ENCODE measurements around the gene TBC1D10A.

Gene TBC1D10A

DNA sequence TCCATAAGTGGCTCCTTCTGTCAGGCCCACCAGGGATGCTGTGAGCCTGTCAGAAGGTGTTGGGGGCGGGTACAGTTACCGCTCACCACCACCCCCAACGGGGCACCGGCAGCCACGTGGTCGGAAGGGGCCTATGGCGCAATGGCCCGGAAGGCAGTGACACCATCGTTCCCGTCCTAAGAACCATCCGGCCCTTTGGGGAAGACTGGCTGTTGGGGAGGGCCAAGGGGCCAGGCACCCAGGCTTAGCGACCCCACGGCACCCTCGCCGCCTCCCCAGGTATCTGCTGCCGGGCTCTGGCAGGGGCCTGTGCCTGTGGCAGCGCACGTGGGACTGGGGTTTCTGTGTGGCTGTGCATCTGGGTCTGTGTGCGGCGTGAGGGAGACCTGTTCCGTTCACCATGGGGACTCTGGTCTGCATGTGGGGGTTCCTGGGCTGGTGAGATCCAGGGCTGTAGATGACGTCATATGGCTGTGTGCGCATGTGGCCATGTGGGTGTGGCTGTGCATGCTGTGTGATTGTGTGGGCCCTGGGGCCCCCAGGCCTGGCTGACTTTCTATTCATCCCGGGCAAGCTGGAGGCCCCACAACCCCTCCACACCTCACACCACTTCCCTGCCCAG lies 60.8 kb downstream of the TBC1D10A start:
- no peak overlapping the region for H3K27ac ChIP-seq (ENCODE audit: low read length)
- 0 out of 2 replicates have a peak, but pooled peaks cover 3% of the 10 kb centered on the region for H3K4me1 ChIP-seq (ENCODE audit: insufficient read depth, low read length)
- no peaks in the 10 kb centered on the region for H3K9me3 ChIP-seq (ENCODE audit: insufficient read depth, low read depth, low read length)
- peaks cover 9% of the 10 kb centered on the region for H3K27me3 ChIP-seq (ENCODE audit: insufficient read depth, low read length)
- H3K9ac ChIP-seq (ENCODE audit: low read depth, low read length), result no peak overlapping the region
- no peak overlapping the region for H3K4me3 ChIP-seq (ENCODE audit: low read length)
- H3K36me3 ChIP-seq (ENCODE audit: insufficient read depth, low read depth, low read length), result no peaks in the 10 kb centered on the region

DNA sequence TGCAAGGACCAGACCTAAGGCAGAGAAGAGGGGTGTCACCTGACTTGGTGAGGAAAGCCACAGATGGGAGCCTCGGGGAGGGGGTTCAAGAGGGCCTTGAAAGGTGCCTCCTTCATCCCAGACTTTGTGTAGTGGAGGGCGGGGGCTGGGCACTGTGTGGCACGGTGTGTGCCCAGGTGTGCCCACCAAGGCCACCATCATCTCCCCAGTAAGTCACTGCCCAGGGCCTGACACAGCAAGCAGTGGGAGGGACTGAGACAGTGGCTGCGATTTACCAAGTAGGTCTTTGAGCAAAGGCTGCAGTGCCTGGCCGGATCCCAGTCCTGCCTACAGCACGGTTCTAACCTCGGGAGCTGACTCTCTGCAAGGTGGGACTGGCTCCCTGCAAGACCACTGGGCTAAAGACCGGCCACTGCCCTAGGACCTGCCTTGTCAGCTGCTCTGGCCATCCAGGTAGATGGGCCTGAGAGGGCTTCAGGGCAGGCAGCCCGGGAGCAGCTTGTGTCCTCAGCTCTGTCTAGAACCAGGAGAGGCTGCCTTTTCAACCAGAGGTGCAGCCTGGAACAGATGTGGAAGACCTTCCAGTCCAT lies 61.5 kb downstream of the TBC1D10A start:
- Histone ChIP-seq H3K4me3 (ENCODE audit: low read length) (no peak overlapping the region), H3K36me3 (ENCODE audit: insufficient read depth, low read depth, low read length) (no peaks in the 10 kb centered on the region), H3K4me1 (ENCODE audit: insufficient read depth, low read length) (0 out of 2 replicates have a peak, but pooled peaks cover 3% of the 10 kb centered on the region), H3K9me3 (ENCODE audit: insufficient read depth, low read depth, low read length) (no peaks in the 10 kb centered on the region), H3K27ac (ENCODE audit: low read length) (no peak overlapping the region), H3K27me3 (ENCODE audit: insufficient read depth, low read length) (peaks cover 9% of the 10 kb centered on the region), H3K9ac (ENCODE audit: low read depth, low read length) (no peak overlapping the region)

DNA sequence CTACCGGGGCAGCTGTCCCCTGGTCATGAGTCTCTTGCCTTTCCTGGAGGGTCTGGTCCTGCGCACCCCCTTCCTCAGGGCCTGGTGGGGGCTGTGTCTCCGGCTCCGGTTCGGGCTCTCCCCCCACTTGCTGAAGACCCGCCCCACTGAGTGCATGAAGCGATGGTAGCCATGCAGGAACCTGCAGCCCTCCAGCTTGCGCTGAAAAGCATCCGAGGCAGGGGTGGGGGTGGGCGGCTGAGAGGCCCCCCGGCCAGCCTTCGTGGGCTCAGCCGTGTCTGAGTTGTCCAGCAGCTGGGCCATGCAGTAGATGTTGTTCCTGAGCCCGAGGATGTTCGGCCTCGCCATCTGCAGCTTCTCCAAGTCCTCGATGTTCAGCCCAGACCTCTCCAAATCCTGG lies 62.9 kb downstream of the TBC1D10A start:
- Histone ChIP-seq H3K36me3 (ENCODE audit: insufficient read depth, low read depth, low read length) (no peaks in the 10 kb centered on the region), H3K27ac (ENCODE audit: low read length) (no peak overlapping the region), H3K9ac (ENCODE audit: low read depth, low read length) (no peak overlapping the region), H3K4me1 (ENCODE audit: insufficient read depth, low read length) (0 out of 2 replicates have a peak, but pooled peaks cover 3% of the 10 kb centered on the region), H3K27me3 (ENCODE audit: insufficient read depth, low read length) (peaks cover 9% of the 10 kb centered on the region), H3K9me3 (ENCODE audit: insufficient read depth, low read depth, low read length) (no peaks in the 10 kb centered on the region), H3K4me3 (ENCODE audit: low read length) (no peak overlapping the region)

DNA sequence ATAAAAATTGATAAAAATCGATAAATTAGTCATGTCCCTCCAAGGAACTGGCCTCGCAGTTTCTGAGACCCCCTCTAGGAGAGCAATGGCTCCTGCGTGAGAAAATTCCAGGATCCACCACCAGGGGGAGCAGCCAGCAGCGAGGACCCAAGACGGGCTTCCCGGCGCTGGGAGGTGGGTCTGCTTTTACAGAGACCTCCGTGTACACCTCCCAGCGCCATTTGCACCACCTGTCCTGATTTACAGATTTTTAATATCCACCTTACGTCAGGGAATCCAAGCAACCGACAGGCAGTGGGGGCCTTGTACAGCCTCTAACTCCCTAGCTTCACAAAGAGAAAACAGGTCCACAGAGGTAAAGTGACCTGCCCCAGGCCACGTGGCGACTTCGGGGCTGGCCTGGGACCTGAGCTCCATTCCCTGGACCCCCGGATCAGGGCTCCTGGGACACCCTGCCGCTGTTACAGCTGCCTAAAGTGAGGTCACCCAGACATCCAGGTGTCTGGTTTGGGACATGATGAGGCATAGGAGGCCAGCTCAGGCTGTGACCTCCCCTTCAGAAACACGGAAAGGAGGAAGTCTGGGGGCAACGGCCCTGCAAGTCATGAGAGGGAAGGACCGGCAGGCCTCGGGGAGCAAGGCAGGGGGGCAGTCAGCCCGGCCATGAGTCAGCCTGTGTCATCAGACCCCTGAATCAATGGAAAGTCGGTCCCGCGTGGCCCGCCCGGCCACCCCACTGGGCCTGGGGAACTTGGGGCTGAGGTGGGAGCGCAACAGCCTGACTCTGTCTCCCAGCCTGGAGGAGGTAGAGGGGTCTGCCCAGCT lies 63.6 kb downstream of the TBC1D10A start:
- no peaks in the 10 kb centered on the region for H3K36me3 ChIP-seq (ENCODE audit: insufficient read depth, low read depth, low read length)
- peaks cover 4% of the 10 kb centered on the region; the same call in 1 of the 2 replicates for H3K4me1 ChIP-seq (ENCODE audit: insufficient read depth, low read length)
- H3K9me3 ChIP-seq (ENCODE audit: insufficient read depth, low read depth, low read length), result no peaks in the 10 kb centered on the region
- H3K4me3 ChIP-seq (ENCODE audit: low read length), result no peak overlapping the region
- H3K9ac ChIP-seq (ENCODE audit: low read depth, low read length), result no peak overlapping the region
- no peak overlapping the region for H3K27ac ChIP-seq (ENCODE audit: low read length)
- H3K27me3 ChIP-seq (ENCODE audit: insufficient read depth, low read length), result peaks cover 9% of the 10 kb centered on the region

DNA sequence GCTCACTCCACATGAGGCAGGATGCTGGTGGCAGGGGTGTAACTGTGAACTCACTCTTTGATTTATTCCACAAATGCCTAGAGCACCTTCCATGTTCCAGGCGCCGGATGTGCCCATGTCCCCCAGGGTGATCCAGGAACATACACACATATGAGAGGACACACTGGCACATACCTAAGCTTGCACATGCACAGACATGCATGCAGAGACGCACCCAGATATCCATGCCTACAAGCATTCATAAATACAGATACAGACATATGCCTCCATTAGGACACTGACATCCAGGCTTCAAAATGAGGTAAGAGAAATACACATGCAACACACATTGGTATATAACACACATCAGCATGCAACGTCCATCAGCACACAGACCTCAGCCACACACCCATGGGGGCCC lies 64.6 kb downstream of the TBC1D10A start:
- H3K9ac ChIP-seq (ENCODE audit: low read depth, low read length), result no peak overlapping the region
- peaks cover 6% of the 10 kb centered on the region; the same call in 1 of the 2 replicates for H3K4me1 ChIP-seq (ENCODE audit: insufficient read depth, low read length)
- H3K4me3 ChIP-seq (ENCODE audit: low read length), result no peak overlapping the region
- no peaks in the 10 kb centered on the region for H3K9me3 ChIP-seq (ENCODE audit: insufficient read depth, low read depth, low read length)
- H3K27me3 ChIP-seq (ENCODE audit: insufficient read depth, low read length), result peaks cover 9% of the 10 kb centered on the region
- H3K36me3 ChIP-seq (ENCODE audit: insufficient read depth, low read depth, low read length), result no peaks in the 10 kb centered on the region
- no peak overlapping the region for H3K27ac ChIP-seq (ENCODE audit: low read length)

DNA sequence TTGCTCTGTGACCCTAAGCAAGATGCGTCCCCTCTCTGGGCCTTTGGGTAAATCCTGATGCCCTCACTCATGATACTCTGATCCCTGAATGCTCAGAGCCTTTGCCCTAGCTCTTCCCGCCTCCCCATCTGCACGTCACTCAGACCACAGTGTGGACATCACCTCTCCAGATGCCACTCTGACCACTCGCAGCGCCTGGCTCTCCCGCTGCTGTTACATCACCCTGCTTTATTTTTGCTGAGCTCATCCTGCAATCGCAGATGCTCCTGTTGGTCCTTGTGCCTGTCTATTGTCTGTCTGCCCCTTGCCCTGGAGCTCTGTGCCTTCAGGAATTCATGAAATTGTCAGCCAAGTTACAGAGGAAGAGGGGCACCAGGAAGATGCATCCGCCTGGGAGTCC lies 65.6 kb downstream of the TBC1D10A start:
- Histone ChIP-seq H3K9ac (ENCODE audit: low read depth, low read length) (no peak overlapping the region), H3K4me3 (ENCODE audit: low read length) (no peak overlapping the region), H3K27ac (ENCODE audit: low read length) (no peak overlapping the region), H3K9me3 (ENCODE audit: insufficient read depth, low read depth, low read length) (no peaks in the 10 kb centered on the region), H3K4me1 (ENCODE audit: insufficient read depth, low read length) (peaks cover 6% of the 10 kb centered on the region; the same call in 1 of the 2 replicates), H3K36me3 (ENCODE audit: insufficient read depth, low read depth, low read length) (no peaks in the 10 kb centered on the region), H3K27me3 (ENCODE audit: insufficient read depth, low read length) (peaks cover 9% of the 10 kb centered on the region)

DNA sequence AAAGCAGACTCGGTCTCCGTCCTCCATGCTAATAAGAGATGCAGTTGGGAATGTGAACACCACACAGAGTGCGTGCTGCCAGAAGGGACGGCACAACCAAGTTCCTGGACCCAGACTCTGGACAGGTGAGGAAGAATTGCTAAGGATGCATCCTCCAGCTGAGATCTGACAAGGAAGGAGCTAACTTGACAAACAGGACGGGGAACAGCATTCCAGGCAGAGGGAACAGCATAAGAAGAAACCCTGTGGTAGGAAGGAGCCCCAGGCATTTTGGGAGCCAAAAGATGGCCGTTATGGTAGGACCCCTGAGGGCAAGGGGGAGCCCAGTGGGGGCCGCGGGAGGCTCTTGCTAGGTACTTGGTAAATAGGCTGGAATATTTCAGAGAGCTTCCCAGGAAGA lies 66.1 kb downstream of the TBC1D10A start:
- Histone ChIP-seq H3K9ac (ENCODE audit: low read depth, low read length) (no peak overlapping the region), H3K27ac (ENCODE audit: low read length) (no peak overlapping the region), H3K4me3 (ENCODE audit: low read length) (no peak overlapping the region), H3K27me3 (ENCODE audit: insufficient read depth, low read length) (peaks cover 9% of the 10 kb centered on the region), H3K9me3 (ENCODE audit: insufficient read depth, low read depth, low read length) (no peaks in the 10 kb centered on the region), H3K36me3 (ENCODE audit: insufficient read depth, low read depth, low read length) (no peaks in the 10 kb centered on the region), H3K4me1 (ENCODE audit: insufficient read depth, low read length) (peaks cover 6% of the 10 kb centered on the region; the same call in 1 of the 2 replicates)

DNA sequence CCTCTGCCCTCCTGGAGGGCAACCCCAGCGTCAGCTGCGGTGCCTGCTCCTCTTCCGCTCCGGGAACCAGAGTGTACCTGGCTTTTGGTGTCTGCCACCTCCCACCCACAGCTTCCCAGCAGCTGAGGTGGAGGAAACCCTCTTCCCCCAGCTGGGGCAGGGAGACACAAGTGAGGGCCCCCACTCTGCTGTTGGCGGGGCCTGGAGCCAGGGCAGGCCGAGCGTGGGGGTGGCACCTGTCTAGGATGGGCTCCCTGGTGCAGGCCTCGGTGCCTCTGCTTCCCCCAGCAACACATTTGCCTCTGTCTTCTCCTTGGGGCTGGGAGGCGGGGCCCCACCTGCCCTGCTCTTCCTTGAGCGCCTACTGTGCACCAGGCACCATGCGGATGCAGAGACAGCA lies 66.5 kb downstream of the TBC1D10A start:
- H3K36me3 ChIP-seq (ENCODE audit: insufficient read depth, low read depth, low read length), result no peaks in the 10 kb centered on the region
- no peak overlapping the region for H3K4me3 ChIP-seq (ENCODE audit: low read length)
- H3K4me1 ChIP-seq (ENCODE audit: insufficient read depth, low read length), result peaks cover 6% of the 10 kb centered on the region; the same call in 1 of the 2 replicates
- peaks cover 9% of the 10 kb centered on the region for H3K27me3 ChIP-seq (ENCODE audit: insufficient read depth, low read length)
- H3K27ac ChIP-seq (ENCODE audit: low read length), result no peak overlapping the region
- no peak overlapping the region for H3K9ac ChIP-seq (ENCODE audit: low read depth, low read length)
- H3K9me3 ChIP-seq (ENCODE audit: insufficient read depth, low read depth, low read length), result no peaks in the 10 kb centered on the region

DNA sequence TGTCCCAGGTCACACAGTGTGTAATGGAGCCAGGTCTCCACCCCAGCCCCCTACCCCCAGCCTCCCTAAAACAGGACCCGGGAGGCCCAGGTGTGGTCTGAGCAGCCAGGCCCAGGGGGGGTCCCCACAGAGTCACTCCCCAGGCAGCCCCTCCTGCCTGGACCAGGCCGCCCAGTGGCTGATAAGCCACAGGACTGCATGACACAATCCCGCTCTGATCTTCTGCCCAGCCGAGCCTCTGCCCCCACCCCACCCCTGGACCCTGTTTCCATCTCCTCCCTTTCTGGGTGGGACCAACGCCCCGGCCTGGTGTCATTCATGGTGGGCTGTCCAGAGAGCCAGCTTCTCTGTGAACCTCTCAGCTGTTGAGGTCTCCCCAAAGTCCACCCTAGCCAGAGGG lies 72.4 kb downstream of the TBC1D10A start:
- H3K4me3 ChIP-seq (ENCODE audit: low read length), result no peak overlapping the region
- peaks cover 10% of the 10 kb centered on the region for H3K4me1 ChIP-seq (ENCODE audit: insufficient read depth, low read length)
- H3K36me3 ChIP-seq (ENCODE audit: insufficient read depth, low read depth, low read length), result no peaks in the 10 kb centered on the region
- H3K9ac ChIP-seq (ENCODE audit: low read depth, low read length), result no peak overlapping the region
- H3K27ac ChIP-seq (ENCODE audit: low read length), result no peak overlapping the region
- H3K27me3 ChIP-seq (ENCODE audit: insufficient read depth, low read length), result no peaks in the 10 kb centered on the region; the same call in none of the 2 replicates
- no peaks in the 10 kb centered on the region for H3K9me3 ChIP-seq (ENCODE audit: insufficient read depth, low read depth, low read length)

DNA sequence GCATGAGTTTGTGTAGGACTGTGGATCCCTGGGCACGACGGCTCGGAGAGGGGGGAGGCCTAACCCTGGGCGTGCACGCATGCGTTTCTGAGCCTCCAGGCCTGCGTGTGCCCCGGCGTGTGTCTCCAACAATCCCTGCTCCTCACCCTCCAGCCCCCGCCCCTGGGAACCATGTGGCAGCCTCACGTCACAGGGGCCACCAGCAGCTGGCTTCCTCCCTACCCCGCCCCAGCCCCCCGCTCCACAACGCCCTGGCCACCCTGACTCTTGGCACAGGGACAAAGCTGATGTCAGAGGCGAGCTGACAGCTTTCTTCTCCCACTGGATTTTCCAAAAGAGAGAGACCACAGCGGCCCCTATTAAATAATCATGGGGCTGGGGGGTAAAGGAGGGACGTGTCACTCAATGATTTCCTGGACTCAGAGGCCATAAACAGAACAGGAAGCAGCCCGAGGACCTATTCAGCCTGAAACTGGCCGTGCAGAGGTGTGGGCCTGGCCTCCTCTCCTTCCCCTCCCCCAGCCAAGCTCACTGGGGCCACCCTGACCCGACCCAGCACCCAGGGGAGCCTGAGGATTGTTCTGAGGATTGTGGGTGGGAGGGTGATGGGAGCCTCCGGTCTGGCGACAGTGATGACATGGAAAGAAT lies 73.4 kb downstream of the TBC1D10A start:
- Histone ChIP-seq H3K36me3 (ENCODE audit: insufficient read depth, low read depth, low read length) (no peaks in the 10 kb centered on the region), H3K4me1 (ENCODE audit: insufficient read depth, low read length) (peaks cover 10% of the 10 kb centered on the region), H3K9me3 (ENCODE audit: insufficient read depth, low read depth, low read length) (no peaks in the 10 kb centered on the region), H3K27ac (ENCODE audit: low read length) (no peak overlapping the region), H3K9ac (ENCODE audit: low read depth, low read length) (no peak overlapping the region), H3K27me3 (ENCODE audit: insufficient read depth, low read length) (no peaks in the 10 kb centered on the region; the same call in 1 of the 2 replicates), H3K4me3 (ENCODE audit: low read length) (no peak overlapping the region)

DNA sequence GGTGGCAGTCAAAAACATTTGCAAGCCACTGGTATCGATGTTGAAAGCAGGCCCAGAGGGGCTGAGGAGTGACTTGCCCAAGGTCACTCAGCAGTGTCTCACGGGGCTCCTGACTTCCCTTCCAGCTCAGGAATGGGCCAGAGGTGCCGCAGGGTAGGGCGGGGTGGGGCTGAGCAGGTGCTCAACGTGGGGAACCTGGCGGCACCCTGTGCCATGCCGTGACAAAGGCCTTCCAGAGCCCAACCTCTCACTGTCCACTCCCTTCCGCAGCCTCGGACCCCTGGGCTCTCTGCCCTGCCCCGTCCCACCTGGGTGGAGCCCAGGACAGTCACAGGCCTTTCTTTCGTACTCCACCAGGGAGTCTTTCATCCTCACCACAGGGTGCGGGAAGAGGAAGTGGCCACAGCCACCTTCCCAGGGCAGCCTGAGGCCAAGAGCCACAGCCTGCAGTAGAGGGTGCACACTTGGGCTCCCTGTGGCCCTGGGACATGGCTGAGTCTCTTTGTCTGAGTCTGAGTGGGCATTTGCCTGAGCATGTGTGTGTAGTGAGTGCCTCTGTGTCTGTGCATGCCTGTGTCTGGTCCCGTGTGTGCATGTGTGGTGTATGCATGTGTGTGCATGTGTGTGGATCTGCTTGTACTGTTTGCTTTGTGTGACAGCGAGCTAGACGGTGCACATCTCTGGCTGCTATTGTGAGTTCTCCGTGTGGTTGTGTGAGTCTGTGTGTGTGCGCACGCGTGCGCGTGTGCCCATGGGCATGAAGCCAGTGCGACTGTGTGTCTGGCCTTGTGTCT lies 74.1 kb downstream of the TBC1D10A start:
- no peak overlapping the region for H3K9ac ChIP-seq (ENCODE audit: low read depth, low read length)
- H3K9me3 ChIP-seq (ENCODE audit: insufficient read depth, low read depth, low read length), result no peaks in the 10 kb centered on the region
- H3K27me3 ChIP-seq (ENCODE audit: insufficient read depth, low read length), result peaks cover 1% of the 10 kb centered on the region; the same call in 1 of the 2 replicates
- peaks cover 7% of the 10 kb centered on the region for H3K4me1 ChIP-seq (ENCODE audit: insufficient read depth, low read length)
- H3K36me3 ChIP-seq (ENCODE audit: insufficient read depth, low read depth, low read length), result no peaks in the 10 kb centered on the region
- no peak overlapping the region for H3K4me3 ChIP-seq (ENCODE audit: low read length)
- H3K27ac ChIP-seq (ENCODE audit: low read length), result no peak overlapping the region
